GM21786 (cell line): ENCODE measurements around the gene CASKIN1.
"Not testable (repeated sequence)": the region's sequence is repeated elsewhere in the genome, so short reads cannot be mapped to it uniquely, and the experiment has no call there.

ENCODE experiments used
- ATAC-seq: cut with Tn5 transposase; IDR thresholded peaks from one replicate; pipeline ENCODE4 v1.9.1; 2021; ENCODE audit not compliant: unreplicated experiment

CASKIN1 gene

DNA sequence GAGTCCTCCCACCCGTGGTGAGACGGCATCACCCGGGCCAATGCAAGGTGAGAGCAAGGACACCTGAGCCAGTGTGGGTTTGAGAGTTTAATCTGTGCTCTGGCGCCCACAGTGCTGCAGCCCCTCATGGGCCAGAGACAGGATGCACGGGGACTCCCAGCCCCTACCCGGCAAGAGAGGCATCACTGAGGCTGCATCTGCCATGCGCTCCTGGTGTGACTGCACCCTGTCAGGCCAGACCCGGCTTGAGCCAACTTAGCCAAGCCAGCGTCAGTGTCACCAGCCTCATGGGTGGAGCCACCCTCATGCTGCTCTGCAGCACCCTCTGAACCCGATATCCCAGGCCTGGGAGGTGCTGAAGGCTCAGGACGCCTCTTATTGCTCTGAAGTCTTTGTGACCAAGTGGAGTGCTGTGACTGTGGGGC is 15.5 kb upstream of the CASKIN1 start:
- no peak for ATAC-seq

DNA sequence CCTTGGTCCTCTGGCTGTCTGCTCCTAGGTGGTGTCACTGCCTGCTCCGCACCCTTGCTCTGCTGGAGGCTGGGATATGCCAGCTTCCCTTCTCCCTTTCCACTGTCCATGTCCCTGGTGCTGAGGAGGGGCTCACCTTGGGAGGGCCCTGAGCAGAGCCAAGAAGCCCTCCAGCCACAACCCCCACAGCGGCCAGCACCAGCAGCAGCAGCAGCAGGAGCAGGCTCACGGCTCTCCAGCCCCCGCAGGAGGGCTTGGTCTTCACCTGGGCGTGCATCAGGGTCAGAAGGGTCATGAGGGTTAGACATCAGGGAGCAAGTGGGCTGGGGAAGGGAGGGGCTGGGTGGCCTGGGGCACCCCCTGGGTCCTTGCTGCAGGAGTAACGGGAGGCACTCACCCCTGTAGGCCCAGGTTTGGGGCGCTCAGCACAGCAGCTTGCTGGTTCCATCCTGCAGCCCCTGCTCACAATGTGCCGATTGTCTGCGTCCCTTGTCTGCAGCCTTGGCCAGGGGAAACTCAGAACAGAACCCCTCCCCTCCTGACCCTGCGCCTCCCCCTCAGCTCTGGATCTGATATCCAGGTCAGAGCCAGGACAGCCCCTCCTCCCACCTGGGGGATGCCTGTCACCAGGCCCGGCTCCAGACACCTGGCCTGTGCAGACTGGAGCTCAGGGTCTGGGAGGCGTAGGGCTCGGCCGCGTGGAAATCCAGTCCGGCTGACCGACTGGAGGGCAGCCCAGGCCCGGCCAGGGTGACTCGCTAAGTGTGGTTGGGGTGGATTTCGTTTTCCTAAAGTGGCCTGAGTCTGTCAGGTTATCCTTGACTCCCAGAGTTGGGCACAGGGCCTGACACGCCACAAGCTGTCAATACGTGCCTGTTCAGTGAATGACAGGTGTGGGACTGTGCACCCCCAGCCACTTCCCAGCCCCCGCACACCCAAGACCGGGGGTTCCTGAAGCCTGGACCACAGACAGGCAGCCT is 14.3 kb upstream of the CASKIN1 start, which contains the start of gene BRICD5:
Gene BRICD5 (minus strand): TSS at position 478 of the 980 bp plus-strand sequence. CDS start 30 bp downstream, at position 448.
- ATAC-seq: no peak

DNA sequence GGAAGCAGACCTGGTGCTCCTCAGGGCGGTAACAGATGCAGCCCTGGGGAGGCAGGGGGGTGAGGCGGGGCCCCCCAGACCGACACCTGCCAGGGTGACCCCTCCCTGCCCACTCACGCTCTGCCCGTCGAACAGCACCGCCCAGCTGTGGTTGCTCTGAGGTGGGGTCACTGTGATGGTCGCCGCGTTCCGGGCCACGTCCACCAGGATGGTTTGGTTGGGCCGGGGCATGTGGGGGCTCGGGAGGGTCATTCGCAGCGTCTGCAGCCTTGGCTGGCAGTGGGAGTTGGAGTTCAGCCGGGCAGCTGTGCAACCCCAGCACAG is 13.6 kb upstream of the CASKIN1 start:
- ATAC-seq: no peak

DNA sequence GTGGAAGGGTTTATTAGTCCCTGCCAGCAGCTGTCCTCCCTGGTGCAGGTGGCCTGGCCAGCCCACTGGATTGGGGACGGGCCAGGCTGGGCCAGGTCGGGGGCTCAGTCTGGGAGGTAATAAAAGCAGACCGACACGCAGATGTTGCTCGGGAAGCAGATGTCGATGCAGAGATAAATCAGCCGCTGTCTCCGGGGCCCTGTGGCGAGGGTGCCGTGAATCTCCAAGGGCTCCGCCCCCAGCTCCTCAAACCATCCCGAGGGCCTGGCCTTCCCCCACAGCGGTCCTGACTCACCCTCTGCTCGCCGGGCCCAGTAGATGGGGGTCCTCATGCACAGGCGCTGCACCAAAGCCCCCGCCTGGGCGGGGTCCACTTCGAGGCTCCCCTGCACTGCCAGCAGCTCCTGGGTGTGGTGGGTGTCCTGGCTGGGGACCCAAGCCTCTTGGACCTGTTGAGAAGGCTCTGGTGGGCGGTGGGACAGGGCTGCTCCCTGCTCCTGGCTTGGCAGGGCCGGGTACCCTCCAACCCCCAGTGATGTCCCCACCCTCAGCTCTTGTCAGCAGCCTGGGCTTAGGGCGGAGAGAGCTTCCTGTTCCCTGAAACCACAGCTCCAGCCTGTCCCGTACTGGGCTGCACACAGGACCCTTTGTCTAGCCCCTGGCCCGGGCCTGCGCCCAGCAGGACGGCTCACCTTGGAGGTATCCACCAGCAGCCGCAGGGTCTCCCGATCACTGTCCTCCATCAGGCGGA is 13.0 kb upstream of the CASKIN1 start:
- no peak for ATAC-seq

DNA sequence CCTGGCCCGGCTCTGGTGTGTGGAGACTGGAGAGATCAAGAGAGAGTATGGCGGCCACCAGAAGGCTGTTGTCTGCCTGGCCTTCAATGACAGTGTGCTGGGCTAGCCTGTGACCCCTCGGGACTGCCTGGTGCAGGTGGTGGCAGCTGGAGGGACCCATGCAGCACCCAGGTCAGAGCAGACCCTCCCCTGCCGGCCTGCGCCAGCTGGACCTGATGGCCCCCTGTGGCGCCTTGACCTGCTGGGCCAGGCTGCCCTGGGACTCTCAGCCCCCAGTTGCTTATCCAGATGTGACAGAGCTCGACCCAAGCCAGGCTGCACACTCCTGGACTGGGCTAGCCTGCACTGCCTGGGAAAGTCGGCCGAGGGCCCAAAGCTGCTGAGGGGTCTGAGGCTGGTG is 12.4 kb upstream of the CASKIN1 start:
- no peak for ATAC-seq

DNA sequence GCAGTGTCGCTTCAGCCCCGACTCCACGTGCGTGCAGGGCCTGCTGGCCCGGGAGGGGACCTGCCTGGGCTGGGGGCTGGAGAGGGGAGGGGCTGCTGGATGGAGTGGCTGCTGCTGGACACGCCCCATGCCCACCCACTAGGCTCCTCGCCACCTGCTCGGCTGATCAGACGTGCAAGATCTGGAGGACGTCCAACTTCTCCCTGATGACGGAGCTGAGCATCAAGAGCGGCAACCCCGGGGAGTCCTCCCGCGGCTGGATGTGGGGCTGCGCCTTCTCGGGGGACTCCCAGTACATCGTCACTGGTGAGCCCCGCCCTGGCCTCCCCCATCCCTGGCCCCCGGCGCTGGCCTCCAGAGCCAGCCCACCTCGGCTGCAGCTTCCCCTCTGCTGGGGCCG is 11.9 kb upstream of the CASKIN1 start:
- ATAC-seq: no peak

DNA sequence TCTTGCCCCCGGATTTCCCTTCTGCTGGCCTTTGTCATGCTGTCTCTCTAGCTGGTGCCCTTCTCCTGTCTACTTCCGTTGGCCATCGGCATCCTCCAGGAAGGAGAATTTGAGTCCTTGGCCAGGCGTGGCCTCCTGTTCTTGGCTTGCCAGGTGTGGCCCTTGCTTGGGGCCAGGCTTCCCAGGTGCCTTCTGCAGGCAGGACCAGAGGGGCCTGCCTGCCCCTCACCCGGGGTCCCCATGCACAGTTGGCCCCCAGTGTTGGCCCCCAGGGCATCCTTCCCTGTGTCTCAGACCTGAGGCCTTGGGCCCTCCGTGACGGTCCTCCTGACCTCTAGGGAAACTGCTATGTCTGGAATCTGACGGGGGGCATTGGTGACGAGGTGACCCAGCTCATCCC is 11.5 kb upstream of the CASKIN1 start:
- no peak for ATAC-seq

DNA sequence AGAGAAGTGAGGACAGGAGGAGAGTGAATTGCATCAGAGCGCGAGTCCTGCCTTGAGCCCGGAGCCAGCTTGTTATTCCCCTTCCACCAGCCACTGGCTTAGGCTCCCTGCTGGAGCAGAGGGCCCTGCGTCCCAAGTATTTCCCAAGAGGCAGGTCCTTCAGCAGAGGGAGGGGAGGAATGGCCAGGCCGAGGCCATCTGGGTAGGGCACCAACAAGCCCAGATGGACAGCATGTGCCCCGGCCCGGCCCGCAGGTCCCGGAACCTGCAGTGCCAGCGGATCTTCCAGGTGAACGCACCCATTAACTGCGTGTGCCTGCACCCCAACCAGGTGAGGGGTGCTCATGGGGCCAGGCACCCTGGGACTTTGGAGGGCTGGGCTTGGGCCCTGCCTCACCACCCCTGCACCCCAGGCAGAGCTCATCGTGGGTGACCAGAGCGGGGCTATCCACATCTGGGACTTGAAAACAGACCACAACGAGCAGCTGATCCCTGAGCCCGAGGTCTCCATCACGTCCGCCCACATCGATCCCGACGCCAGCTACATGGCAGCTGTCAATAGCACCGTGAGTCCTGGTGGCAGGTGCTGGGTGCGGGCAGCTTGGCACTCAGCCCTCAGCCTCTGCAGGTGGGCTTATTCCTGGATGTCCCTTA is 10.5 kb upstream of the CASKIN1 start:
- ATAC-seq: no peak

DNA sequence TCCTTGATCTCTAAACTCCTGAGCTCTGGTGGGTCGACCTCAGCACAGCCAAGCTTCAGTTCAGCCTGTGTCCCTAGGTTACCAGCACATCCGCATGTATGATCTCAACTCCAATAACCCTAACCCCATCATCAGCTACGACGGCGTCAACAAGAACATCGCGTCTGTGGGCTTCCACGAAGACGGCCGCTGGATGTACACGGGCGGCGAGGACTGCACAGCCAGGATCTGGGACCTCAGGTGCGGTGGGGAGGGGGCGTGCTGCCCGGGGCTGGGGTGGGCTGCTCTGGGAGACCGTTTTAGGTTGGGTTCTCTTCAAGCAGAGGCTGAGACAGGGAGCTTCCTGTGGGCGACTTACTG is 10.0 kb upstream of the CASKIN1 start:
- ATAC-seq: no peak

DNA sequence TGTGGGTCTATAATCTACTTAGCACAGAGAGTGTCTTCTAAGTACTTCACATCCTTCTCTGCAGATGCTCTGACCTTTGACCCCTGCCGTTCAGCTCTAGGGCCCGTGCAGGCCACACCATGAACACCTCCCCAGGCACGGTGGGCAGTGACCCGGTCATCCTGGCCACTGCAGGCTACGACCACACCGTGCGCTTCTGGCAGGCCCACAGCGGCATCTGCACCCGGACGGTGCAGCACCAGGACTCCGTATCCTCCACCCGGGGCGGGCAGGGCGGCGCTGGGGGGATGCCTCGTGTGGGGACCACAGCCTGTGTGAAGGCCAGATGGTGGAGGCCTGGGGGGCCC is 9.5 kb upstream of the CASKIN1 start:
- ATAC-seq: no peak

DNA sequence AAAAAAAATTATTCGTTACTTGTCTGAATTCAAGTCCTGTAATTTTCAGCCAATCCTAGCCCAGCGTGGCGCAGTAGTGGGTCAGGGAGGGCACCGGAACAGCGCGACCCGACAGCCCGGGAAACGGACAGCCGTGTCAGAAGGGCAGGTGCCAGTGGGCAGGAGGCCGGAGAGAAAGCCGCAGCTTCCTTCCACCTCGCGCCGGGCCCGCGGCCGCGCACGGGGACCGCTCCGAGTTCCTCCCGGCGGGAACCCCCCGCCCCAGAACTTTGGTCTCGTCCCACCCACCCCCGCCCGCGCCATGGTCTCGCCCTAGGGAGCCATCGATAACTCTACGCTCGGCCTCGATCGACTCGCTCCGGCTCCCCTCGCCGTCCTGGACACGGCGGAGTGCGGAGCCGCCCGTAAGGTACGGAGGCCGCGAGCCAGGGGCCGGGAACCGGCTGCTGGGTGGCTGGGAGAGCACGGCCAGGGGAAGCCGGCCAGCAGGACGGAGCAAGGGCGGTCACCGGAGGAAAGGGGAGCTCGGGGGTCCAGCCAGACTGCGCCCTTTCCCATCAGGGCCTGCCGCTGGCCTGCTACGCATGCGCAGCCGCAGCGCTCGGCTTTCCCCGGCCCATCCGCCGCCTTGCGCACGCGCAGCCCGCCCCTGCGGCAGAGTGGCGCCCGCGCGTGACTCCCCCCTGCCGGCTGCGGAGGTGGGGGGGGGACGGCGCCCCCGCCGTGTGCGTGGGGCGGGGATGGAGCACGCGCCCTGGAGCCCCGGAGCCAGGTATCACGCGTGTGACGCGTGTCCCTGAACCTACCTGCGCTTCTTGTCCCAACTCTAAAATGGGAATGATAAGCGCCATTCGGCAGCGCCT is 8.9 kb upstream of the CASKIN1 start, which contains the start of gene MLST8:
Gene MLST8 (plus strand): TSS at position 351 of the 863 bp plus-strand sequence. CDS start 632 bp downstream, outside the sequence.
- ATAC-seq: peak; percentile 80

DNA sequence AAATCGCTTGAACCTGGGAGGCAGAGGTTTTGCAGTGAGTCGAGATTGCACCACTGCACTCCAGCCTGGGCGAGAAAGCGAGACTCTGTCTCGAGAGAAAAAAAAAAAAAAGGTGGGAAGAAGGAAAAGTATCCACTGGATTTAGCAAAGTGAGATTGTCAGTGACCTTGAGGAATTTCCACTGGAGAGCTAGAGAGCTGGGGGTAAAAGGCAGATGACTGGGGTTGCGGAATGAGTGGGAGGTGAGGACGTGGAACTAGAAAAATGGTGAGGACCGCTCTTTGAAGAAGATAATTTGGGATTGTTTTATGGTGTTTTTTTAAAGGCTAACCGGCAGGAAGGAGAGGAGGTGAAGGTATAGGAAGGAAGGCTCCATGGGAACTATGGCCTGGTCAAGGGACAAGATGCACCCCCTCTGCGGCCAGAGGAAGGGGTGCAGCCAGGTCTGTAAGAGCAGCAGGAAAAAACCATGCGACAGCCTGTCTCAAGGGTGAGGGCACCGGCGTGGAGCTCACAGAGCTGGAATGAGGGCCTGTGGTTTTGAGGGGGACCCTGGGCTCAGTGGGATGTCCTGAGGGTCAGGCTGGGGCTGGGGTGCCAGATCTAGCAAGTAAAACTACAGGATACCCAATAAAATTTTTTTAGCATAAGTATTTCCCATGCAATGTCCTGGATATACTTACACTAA is 8.2 kb upstream of the CASKIN1 start:
- no peak for ATAC-seq

DNA sequence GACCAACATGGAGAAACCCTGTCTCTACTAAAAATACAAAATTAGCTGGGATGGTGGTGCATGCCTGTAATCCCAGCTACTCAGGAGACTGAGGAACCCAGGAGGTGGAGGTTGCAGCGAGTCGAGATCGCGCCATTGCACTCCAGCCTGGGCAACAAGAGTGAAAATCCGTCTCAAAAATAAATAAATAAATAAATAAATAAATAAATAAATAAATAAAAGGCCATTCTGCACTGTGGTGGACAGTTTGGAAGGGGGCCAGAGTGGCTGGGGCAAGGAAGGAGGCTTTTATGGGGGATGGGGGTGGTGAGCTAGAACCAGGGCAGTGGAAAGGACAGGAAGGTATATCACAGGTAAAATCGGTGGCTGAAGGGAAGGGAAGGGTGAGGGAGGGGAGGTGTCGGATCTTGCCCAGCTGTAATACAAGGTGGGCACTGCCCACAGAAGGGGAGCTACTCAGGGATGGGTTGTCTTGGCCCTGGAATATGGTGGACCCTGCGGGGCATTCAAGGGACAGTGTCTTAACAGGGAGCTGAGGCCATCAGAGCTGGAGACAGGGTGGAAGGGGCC is 6.8 kb upstream of the CASKIN1 start:
- not testable (repeated sequence) for ATAC-seq

DNA sequence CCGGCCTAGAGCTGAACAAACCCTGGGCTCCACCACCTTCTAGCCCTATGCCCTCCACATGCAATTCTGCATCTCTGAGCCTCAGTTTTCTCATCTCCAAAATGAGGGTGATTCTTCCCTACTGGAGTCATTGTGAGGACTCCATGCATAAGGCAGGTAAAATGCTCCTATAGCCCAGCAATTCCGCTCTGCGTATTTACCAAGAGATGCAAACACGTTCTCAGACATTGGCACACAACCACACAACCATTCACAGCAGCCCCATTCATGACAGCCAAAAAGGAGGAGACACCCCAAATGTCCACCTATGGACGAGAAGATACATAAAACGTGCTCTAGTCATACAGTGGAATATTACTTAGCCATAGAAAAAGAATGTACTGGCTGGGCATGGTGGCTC is 3.9 kb upstream of the CASKIN1 start:
- no peak for ATAC-seq

DNA sequence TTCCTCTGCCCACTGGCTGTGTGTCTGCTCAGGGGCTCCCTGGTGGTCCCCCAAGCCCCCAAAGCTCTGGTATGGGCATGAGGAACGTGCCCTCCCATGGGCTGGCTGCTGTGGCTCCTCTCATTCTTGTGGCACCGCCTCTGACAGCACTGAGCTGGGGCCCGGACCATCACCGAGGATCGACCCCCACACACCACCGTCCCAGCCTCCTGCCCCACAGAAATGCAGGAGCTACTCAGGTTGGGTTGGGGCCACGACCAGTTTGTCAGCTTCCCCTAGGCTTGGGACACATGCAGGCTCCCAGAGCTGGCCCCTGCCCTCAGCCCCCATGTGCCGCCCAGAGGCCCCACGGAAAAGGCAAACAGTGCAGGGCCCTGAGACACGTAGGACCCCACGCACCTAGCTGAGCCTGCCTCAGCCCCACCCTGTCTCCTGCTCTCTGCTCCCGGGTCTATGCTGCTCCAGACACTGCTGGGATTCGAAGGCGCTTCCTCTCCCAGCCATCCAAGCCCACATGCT is 3.3 kb upstream of the CASKIN1 start:
- ATAC-seq: no peak

DNA sequence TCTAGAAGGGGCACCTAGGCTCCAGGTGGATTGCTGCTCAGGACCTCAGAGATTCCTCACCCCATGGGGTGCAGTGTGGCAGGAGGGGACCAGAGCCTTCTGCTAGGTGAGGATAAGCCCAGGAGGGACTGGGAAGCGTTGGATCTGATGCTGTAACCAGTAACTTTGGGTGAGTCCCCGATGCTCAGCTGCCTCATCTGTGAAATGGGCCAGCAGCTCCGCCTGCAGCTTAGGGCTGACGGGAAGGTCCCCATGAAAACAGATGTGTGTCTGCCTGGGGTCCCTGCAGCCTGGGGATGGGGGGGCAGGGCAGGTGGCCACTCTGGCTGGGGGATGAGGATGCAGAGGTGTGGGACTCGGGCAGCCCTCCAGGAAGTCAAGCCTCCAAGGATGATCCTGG is 2.7 kb upstream of the CASKIN1 start:
- no peak for ATAC-seq

DNA sequence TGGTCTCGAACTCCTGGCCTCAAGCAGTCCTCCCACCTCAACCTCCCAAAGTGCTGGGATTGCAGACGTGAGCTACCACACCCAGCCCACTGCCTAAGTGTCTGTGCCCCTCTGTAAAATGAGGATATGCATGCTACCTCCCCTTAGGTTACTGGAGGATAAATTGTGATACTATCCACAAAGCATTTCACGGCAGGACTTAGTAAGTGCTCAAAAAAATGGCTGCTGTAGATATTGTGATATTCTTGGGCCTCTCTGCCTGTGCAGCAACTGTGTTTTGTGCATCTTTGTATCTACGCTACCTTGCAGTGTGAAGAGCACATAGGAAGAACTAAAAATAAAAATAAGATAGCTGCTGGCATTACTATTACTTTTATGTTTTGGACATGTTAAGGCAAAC is 1.9 kb upstream of the CASKIN1 start:
- no peak for ATAC-seq

DNA sequence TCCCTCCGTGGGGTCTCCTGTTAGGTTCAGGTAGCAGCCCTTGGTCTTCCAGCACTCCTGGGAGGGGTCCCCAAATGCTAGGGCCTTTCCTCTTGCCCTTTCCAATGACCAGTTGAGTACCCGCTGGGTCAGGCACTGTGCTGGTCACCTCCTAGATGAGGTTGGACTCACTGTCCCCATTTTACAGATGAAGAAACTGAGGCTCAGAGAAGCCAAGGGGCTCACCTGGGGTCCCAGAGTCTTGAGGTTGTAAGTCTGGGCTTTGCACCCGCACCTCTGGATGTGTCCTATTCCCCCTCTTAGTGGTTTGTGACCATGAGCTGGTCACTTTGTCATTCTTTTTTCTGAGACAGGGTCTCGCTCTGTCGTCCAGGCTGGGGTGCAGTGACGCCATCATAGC is 1.4 kb upstream of the CASKIN1 start:
- no peak for ATAC-seq

DNA sequence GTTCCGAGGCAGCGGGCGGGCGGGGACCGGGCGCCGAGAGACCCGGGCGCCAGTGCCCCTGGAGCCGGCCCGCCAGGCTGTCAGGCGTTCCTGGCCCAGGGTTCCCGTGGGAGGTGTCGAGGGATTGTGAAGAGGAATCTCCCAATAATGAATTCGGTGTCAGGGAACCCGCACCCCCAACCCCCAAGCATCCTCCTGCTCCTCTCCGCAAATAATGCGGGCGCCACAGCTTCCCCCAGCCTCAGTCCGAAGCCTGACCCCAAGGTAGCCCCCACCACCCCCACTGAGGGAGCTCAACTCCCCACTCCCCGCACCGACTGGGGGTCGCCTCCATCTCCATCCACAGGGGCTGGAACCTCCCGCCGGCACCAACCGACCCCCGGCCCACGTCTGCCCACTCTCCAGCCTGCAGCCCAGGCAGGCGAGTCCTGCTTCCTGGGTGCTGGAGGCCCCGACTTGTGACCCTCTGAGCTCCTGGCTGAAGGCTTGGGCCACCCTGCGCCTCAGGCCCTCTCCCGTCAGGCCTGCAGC is 641 bp upstream of the CASKIN1 start:
- ATAC-seq: no peak
